ENCODE data around the gene CCT6B. TPM values are rescaled to one million over a fixed set of nuclear protein-coding genes. Genes with fewer than 3 reads are reported as not detected.
A peak's percentile ranks its signal among the peaks of the same experiment; 100 is the strongest.

Gene CCT6B
- total and polyA plus RNA-seq, 2 of the 13 experiments (the other 11 are each of a cell fraction or from before 2014, with no cell fraction given): 0.41 to 1.4 TPM

GRCh38 chr17:34980353-34980680 lies 19.1 kb upstream of the CCT6B start, which contains the start of gene LIG3 (continued):
- TF ChIP-seq ZNF710 (CRISPR knock-in tag; IDR thresholded peaks at IDR 0.05; ENCODE audit: borderline replicate concordance) (no peak), ZNF280B (CRISPR knock-in tag; IDR thresholded peaks at IDR 0.05; ENCODE audit: borderline replicate concordance) (peak; percentile 40), ARNTL (CRISPR knock-in tag; IDR thresholded peaks at IDR 0.05) (peak; percentile 74), HMG20A (CRISPR knock-in tag; IDR thresholded peaks at IDR 0.05; ENCODE audit: borderline replicate concordance) (no peak), DDIT3 (CRISPR knock-in tag; IDR thresholded peaks at IDR 0.05) (no peak), TEAD3 (CRISPR knock-in tag; optimal IDR thresholded peaks at IDR 0.05; ENCODE audit: borderline replicate concordance) (peak; percentile 41), MYNN (CRISPR knock-in tag; IDR thresholded peaks at IDR 0.05; ENCODE audit: low read depth) (no peak), ZHX2 (IDR thresholded peaks at IDR 0.05; ENCODE audit: low read depth) (no peak), ZHX2 (CRISPR knock-in tag; IDR thresholded peaks at IDR 0.05; ENCODE audit: borderline replicate concordance) (no peak), ZNF850 (CRISPR knock-in tag; conservative IDR thresholded peaks at IDR 0.05) (no peak), THYN1 (CRISPR knock-in tag; IDR thresholded peaks at IDR 0.05; ENCODE audit: borderline replicate concordance, low read depth) (no peak), ZSCAN12 (CRISPR knock-in tag; IDR thresholded peaks at IDR 0.05) (0 out of 2 replicates have a peak, but pooled peaks have one; percentile 14), ZBTB4 (CRISPR knock-in tag; IDR thresholded peaks at IDR 0.05; ENCODE audit: borderline replicate concordance) (peak; percentile 51), ZNF737 (CRISPR knock-in tag; IDR thresholded peaks at IDR 0.05; ENCODE audit: borderline replicate concordance) (no peak)
